HepG2 (cell line): ENCODE measurements around the gene HSP90AA1. TPM values are rescaled to one million over a fixed set of nuclear protein-coding genes. Genes with fewer than 3 reads are reported as not detected.
A peak's percentile ranks its signal among the peaks of the same experiment; 100 is the strongest.

Experiments used
- AGO1 ChIP-seq: fragments of 200-400 bp; formaldehyde crosslinking; IDR thresholded peaks from 2 replicates; pipeline ENCODE4 v1.6.1; 2017; ENCODE audit warnings: mild to moderate bottlenecking, low read depth, low read length, moderate library complexity; ENCODE audit not compliant: poor library complexity, severe bottlenecking
- AKAP8 ChIP-seq: sonication (generic); formaldehyde crosslinking; IDR thresholded peaks from 2 replicates; pipeline ENCODE4 v1.5.1; 2020; ENCODE audit warnings: mild to moderate bottlenecking, missing genetic modification reagents
- BHLHE40 ChIP-seq: IDR thresholded peaks from 2 replicates; pipeline ENCODE4 v1.6.1; 2011; ENCODE audit warnings: low read length, improper control_type of control experiment
- CCAR2 ChIP-seq: fragments of 200-400 bp; formaldehyde crosslinking; optimal IDR thresholded peaks from 2 replicates; pipeline ENCODE3; 2018; ENCODE audit warnings: low read depth, mild to moderate bottlenecking, low read length, moderate library complexity
- KMT2B ChIP-seq: IDR thresholded peaks from 2 replicates; pipeline ENCODE4 v1.6.1; 2016; ENCODE audit warnings: missing genetic modification reagents, missing compliant biosample characterization
- MEIS1 ChIP-seq: sonication (generic); formaldehyde crosslinking; IDR thresholded peaks from 2 replicates; pipeline ENCODE4 v1.9.0; 2021; ENCODE audit warnings: mild to moderate bottlenecking, missing genetic modification reagents, moderate library complexity, borderline replicate concordance
- MXI1 ChIP-seq: IDR thresholded peaks from 3 replicates; pipeline ENCODE4 v1.6.1; 2012; ENCODE audit warnings: low read depth, low read length, inconsistent platforms, borderline replicate concordance
- PCBP2 ChIP-seq: fragments of 200-400 bp; formaldehyde crosslinking; optimal IDR thresholded peaks from 2 replicates; pipeline ENCODE3; 2018; ENCODE audit warnings: low read length, low read depth; ENCODE audit not compliant: poor library complexity, severe bottlenecking
- PHF21A ChIP-seq: sonication (generic); formaldehyde crosslinking; IDR thresholded peaks from 2 replicates; pipeline ENCODE4 v1.5.0; 2020; ENCODE audit warnings: mild to moderate bottlenecking, missing genetic modification reagents
- POGZ ChIP-seq: sonication (generic); formaldehyde crosslinking; IDR thresholded peaks from 2 replicates; pipeline ENCODE4 v1.4.0; 2020; ENCODE audit warnings: mild to moderate bottlenecking, missing genetic modification reagents
- POLR2G ChIP-seq: fragments of 200-400 bp; formaldehyde crosslinking; IDR thresholded peaks from 2 replicates; pipeline ENCODE4 v1.6.1; 2018; ENCODE audit warnings: mild to moderate bottlenecking, low read depth, low read length, moderate library complexity
- PRDM10 ChIP-seq: sonication (generic); formaldehyde crosslinking; IDR thresholded peaks from 2 replicates; pipeline ENCODE4 v1.4.0; 2020; ENCODE audit warnings: low read depth, missing genetic modification reagents
- RCOR2 ChIP-seq: IDR thresholded peaks from 2 replicates; pipeline ENCODE4 v1.6.1; 2016; ENCODE audit warnings: missing biosample characterization, missing genetic modification reagents
- SUZ12 ChIP-seq: fragments of 150-350 bp; IDR thresholded peaks from 2 replicates; pipeline ENCODE4 v1.6.1; 2014; ENCODE audit warnings: low read depth, low read length
- TBP ChIP-seq: sonication (generic); formaldehyde crosslinking; IDR thresholded peaks from 2 replicates; pipeline ENCODE4 v1.5.0; 2020; ENCODE audit warnings: missing genetic modification reagents
- TRIM22 ChIP-seq: fragments of 450-650 bp; IDR thresholded peaks from 2 replicates; pipeline ENCODE4 v1.6.1; 2017
- ZBTB39 ChIP-seq: sonication (generic); formaldehyde crosslinking; IDR thresholded peaks from 2 replicates; pipeline ENCODE4 v1.5.0; 2020; ENCODE audit warnings: missing genetic modification reagents
- ZFY ChIP-seq: sonication (generic); formaldehyde crosslinking; IDR thresholded peaks from 2 replicates; pipeline ENCODE4 v1.4.0; 2020; ENCODE audit warnings: missing genetic modification reagents
- ZNF12 ChIP-seq: sonication (generic); formaldehyde crosslinking; IDR thresholded peaks from 2 replicates; pipeline ENCODE4 v1.5.0; 2020; ENCODE audit warnings: missing genetic modification reagents
- ZNF205 ChIP-seq: IDR thresholded peaks from 2 replicates; pipeline ENCODE4 v1.6.1; 2018; ENCODE audit warnings: missing biosample characterization, missing genetic modification reagents
- ZNF282 ChIP-seq: fragments of 450-650 bp; IDR thresholded peaks from 2 replicates; pipeline ENCODE4 v1.6.1; 2018; ENCODE audit not compliant: partially characterized antibody
- ZNF441 ChIP-seq: sonication (generic); formaldehyde crosslinking; IDR thresholded peaks from 2 replicates; pipeline ENCODE4 v1.7.0; 2021; ENCODE audit warnings: missing genetic modification reagents, borderline replicate concordance
- ZNF530 ChIP-seq: sonication (generic); formaldehyde crosslinking; IDR thresholded peaks from 2 replicates; pipeline ENCODE4 v1.5.0; 2020; ENCODE audit warnings: low read depth, mild to moderate bottlenecking, missing genetic modification reagents
- ZZZ3 ChIP-seq: sonication (generic); formaldehyde crosslinking; IDR thresholded peaks from 2 replicates; pipeline ENCODE4 v1.4.0; 2020; ENCODE audit warnings: missing genetic modification reagents, mild to moderate bottlenecking, borderline replicate concordance
- polyA plus RNA-seq, 8 experiments: library from polyadenylated mRNA; depleted of rRNA in 3 of 8; stranded (reverse) in 7 of 8; unstranded in 1 of 8; fragments of >200 nt; fragmentation: Illumina TruSeq in 4 of 8; extraction: Trizol in 4 of 8; gene quantifications; 2 replicates each; pipeline versions ENCODE4 v1.2.1 to v1.2.3, GENCODE V29; 2011 to 2016; ENCODE audit warnings: low read depth in 4 of 8, missing spikeins in 1 of 8, mixed read lengths in 1 of 8; ENCODE audit not compliant: insufficient read depth in 1 of 8
- total RNA-seq, 5 experiments: library from RNA; depleted of rRNA; stranded (reverse); fragments of >200 nt; fragmentation: Illumina TruSeq; extraction: Trizol; gene quantifications; 2 replicates each; pipeline ENCODE4 v1.2.3, GENCODE V29; 2016; ENCODE audit warnings: low read depth in 1 of 5

Gene HSP90AA1
- total and polyA plus RNA-seq, 2 of the 13 experiments (the other 11 are each of a cell fraction or from before 2014, with no cell fraction given): 262 to 636 TPM

- TF ChIP-seq ZFY (CRISPR knock-in tag) (peak; percentile 83), AGO1 (no peak), MEIS1 (CRISPR knock-in tag) (peak; percentile 55; the same call in 1 of the 2 replicates), TBP (CRISPR knock-in tag) (no peak), CCAR2 (no peak), TRIM22 (no peak), ZBTB39 (CRISPR knock-in tag) (no peak), RCOR2 (CRISPR knock-in tag) (no peak), SUZ12 (no peak), KMT2B (CRISPR knock-in tag) (0 out of 2 replicates have a peak, but pooled peaks have one; percentile 21), POLR2G (peak; percentile 97), ZNF282 (no peak), PHF21A (peak; percentile 84), AKAP8 (CRISPR knock-in tag) (no peak), PRDM10 (CRISPR knock-in tag) (no peak), ZZZ3 (no peak; the same call in 1 of the 2 replicates), ZNF12 (0 out of 2 replicates have a peak, but pooled peaks have one; percentile 16), ZNF205 (CRISPR knock-in tag) (0 out of 2 replicates have a peak, but pooled peaks have one; percentile 43), ZNF530 (CRISPR knock-in tag) (no peak; the same call in 1 of the 2 replicates), BHLHE40 (no peak), ZNF441 (CRISPR knock-in tag) (peak; percentile 67; the same call in 1 of the 2 replicates), POGZ (CRISPR knock-in tag) (peak; percentile 62), PCBP2 (no peak), MXI1 (peak; percentile 61; the same call in 1 of the 3 replicates)
Measured at GRCh38 chr14:102086972-102087761, at the start of gene HSP90AA1 (continued).
